Mononuclear cell (primary cell): ENCODE measurements around the gene PLEKHB1. TPM values are rescaled to one million over a fixed set of nuclear protein-coding genes. Genes with fewer than 3 reads are reported as not detected.
"Not testable (repeated sequence)": the region's sequence is repeated elsewhere in the genome, so short reads cannot be mapped to it uniquely, and the experiment has no call there.

Experiments used
- H3K27me3 ChIP-seq: 2 replicates; pipeline ENCODE4 v1.6.0; 2011; ENCODE audit warnings: low read length, control low read depth; ENCODE audit not compliant: insufficient read depth
- H3K4me1 ChIP-seq: 2 replicates; pipeline ENCODE4 v1.5.1; 2011; ENCODE audit warnings: mild to moderate bottlenecking, low read length, control low read depth; ENCODE audit not compliant: insufficient read depth
- H3K4me3 ChIP-seq: 2 replicates; pipeline ENCODE4 v1.5.1; 2011; ENCODE audit warnings: mild to moderate bottlenecking, low read length, moderate library complexity
- H3K9me3 ChIP-seq: 2 replicates; pipeline ENCODE4 v1.5.1; 2011; ENCODE audit warnings: low read depth, mild to moderate bottlenecking, control low read depth, low read length
- total RNA-seq: library from RNA; depleted of rRNA; stranded (reverse); fragments of >200 nt; gene quantifications from one replicate; pipeline ENCODE4 v1.2.3, GENCODE V29; 2012

Gene PLEKHB1
- total RNA-seq, 1 donor = 15.3 TPM

DNA sequence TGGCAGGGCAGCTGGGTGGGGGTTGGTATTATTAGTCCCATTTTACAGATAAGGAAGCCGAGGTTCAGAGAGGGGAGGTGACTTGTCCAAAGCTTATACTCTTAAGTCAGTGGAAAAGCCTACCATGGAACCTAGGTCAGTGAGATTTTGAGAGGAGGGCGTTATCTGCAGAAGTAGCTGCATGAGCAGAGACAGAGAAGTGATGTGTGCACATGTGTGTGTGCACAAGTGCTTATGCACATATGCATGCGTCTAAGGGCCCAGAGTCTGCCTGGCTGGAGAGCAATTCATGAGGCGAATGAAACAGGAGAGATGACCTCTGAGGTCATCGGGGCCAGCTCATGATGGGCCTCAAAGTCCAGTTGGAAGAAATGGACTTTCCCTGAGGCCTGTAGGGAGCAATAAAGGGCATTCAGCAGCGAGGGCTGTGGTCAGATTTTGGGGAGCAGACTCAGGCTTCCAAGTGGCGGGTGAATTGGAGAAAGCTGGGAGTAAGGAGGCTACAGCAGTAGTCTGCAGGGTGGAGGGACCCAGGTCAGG is 8.2 kb downstream of the PLEKHB1 start:
- no peaks in the 10 kb centered on the region for H3K9me3 ChIP-seq
- H3K4me3 ChIP-seq = no peak overlapping the region
- H3K27me3 ChIP-seq = no peaks in the 10 kb centered on the region
- no peaks in the 10 kb centered on the region for H3K4me1 ChIP-seq

GRCh38 chr11:73655686-73656085 is 9.3 kb downstream of the PLEKHB1 start:
- H3K27me3 ChIP-seq = no peaks in the 10 kb centered on the region
- no peaks in the 10 kb centered on the region for H3K9me3 ChIP-seq
- no peak overlapping the region for H3K4me3 ChIP-seq
- H3K4me1 ChIP-seq = peaks cover 2% of the 10 kb centered on the region

DNA sequence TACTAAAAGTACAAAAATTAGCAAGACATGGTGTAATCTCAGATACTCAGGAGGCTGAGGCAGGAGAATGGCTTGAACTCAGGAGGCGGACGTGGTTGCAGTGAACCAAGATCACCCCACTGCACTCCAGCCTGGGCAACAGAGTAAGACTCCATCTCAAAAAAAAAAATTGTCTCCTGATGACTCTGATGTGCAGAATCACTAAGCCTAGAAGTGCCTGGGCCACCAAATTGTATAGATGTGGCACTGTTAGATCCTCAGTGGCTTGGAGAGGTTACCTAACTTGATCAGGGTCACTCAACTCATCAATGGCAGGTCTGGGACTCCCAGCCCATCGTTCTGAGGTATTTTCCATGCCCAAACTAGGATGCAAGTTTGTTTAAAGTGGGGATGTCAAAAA is 10.6 kb downstream of the PLEKHB1 start:
- H3K9me3 ChIP-seq = no peaks in the 10 kb centered on the region
- H3K4me1 ChIP-seq = peaks cover 11% of the 10 kb centered on the region
- H3K4me3 ChIP-seq = no peak overlapping the region
- H3K27me3 ChIP-seq = no peaks in the 10 kb centered on the region

GRCh38 chr11:73659961-73660360 is 13.6 kb downstream of the PLEKHB1 start:
- H3K4me1 ChIP-seq = peaks cover 20% of the 10 kb centered on the region

DNA sequence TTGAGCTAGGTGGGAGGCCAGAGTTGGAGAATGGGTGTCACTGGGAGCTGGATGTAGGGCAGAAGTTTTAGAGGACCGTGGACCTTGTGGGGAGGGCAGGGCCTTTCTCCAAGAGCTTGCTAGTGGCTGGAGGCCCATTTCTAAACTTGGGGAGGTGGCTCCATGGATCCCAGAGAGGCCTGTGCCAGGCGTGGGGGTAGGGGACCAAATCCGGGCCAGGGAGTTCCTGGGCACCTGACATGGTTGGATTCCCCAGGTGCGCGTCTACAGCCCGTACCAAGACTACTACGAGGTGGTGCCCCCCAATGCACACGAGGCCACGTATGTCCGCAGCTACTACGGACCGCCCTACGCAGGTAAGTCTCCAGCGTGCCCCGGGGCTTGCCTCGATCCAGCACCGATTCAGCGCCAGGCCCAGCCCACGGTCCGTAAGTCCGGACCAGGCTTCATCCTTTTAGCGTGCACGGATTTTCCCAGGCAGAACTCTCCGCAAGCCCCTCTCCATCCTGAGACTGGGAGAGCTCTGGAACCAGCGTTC is 14.2 kb downstream of the PLEKHB1 start:
- Histone ChIP-seq H3K4me1 (peaks cover 20% of the 10 kb centered on the region), H3K27me3 (no peaks in the 10 kb centered on the region), H3K4me3 (no peak overlapping the region), H3K9me3 (no peaks in the 10 kb centered on the region)

More at GRCh38 chr11:73659961-73660360, 13.6 kb downstream of the PLEKHB1 start:
- no peaks in the 10 kb centered on the region for H3K9me3 ChIP-seq
- H3K27me3 ChIP-seq = no peaks in the 10 kb centered on the region
- H3K4me3 ChIP-seq = no peak overlapping the region

DNA sequence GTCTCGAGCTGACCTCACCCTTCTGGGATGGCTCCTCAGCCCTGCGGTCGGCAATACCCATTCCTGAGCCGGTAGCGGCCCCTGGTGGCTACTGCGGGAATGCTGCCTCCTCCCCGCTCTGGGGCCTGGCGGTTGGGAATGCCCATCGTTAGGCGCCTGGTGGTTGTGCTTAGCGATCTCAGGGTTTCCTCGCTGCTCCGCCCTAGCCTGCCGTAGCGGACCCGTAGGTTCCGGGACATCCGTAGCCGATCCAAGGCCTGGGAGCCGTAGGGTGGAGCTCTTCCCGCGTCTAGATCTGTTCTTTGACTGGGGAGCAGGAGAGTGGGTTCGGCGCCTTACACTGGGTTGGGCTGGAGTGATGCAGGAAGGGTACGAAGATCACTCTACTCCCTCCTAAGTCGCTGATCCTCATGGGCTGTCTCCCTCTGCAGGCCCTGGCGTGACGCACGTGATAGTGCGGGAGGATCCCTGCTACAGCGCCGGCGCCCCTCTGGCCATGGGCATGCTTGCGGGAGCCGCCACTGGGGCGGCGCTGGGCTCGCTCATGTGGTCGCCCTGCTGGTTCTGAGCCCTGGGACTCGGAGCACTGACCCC is 14.8 kb downstream of the PLEKHB1 start:
- Histone ChIP-seq H3K4me1 (peaks cover 20% of the 10 kb centered on the region), H3K27me3 (no peaks in the 10 kb centered on the region), H3K9me3 (no peaks in the 10 kb centered on the region), H3K4me3 (no peak overlapping the region)

GRCh38 chr11:73662445-73663157 is 16.2 kb downstream of the PLEKHB1 start:
- Histone ChIP-seq H3K9me3 (no peaks in the 10 kb centered on the region), H3K27me3 (no peaks in the 10 kb centered on the region), H3K4me3 (no peak overlapping the region), H3K4me1 (peaks cover 20% of the 10 kb centered on the region)

GRCh38 chr11:73663604-73664495 is 17.5 kb downstream of the PLEKHB1 start:
- Histone ChIP-seq H3K9me3 (no peaks in the 10 kb centered on the region), H3K27me3 (no peaks in the 10 kb centered on the region), H3K4me1 (peaks cover 20% of the 10 kb centered on the region), H3K4me3 (no peak overlapping the region)

DNA sequence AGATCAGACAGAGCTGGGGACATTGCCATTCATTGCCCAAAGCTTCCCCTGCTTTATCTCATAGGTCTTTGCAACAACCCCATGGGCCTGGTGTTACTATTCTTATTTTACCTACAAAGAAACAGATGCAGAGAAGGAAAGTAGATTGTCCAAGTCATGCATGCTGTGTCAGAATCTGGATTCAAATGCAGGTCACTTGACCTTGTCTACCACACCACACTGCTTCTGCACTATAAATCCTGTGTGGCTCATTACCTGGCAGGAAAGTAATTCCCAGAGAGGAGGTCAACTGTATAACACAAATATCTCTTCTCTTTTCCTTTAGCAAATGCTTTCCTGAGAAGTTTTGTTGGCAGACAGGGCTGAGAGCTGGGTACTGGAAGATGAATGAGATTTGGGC is 18.5 kb downstream of the PLEKHB1 start:
- H3K27me3 ChIP-seq = no peaks in the 10 kb centered on the region
- no peaks in the 10 kb centered on the region for H3K9me3 ChIP-seq
- no peak overlapping the region for H3K4me3 ChIP-seq
- H3K4me1 ChIP-seq = peaks cover 20% of the 10 kb centered on the region

DNA sequence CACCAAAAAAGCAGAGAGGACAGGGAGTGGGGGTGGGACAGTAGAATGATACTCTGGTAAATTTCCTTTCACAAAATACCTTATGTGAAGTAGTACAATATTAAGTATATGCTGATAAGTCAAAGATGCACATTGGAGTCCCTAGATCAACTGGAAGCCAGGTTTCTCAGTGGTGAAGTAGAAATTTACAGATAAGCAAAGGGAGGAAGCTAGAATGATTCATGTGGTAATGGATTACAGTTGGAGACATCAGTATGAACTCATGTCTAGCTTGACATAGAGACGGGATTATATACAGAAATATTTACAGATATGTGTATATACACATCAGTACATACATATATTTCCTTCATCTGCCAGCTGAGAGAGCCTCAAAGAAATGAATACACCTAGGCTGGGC is 21.5 kb downstream of the PLEKHB1 start:
- H3K4me3 ChIP-seq = no peak overlapping the region
- peaks cover 9% of the 10 kb centered on the region for H3K4me1 ChIP-seq
- H3K27me3 ChIP-seq = no peaks in the 10 kb centered on the region
- no peaks in the 10 kb centered on the region for H3K9me3 ChIP-seq

DNA sequence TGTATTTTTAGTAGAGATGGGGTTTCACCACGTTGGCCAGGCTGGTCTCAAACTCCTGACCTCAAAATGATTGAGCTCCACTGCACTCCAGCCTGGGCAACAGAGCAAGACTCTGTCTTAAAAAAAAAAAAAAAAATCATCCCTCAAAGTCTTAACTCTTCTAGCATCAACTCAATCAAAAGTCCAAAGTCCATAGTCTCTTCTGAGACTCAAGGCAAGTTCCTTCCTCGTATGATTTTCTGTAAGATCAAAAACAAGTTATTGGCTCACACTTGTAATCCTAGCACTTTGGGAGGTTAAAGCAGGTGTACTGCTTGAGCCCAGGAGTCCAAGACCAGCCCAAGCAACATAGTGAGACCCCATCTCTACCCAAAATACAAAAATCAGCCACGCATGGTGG is 24.4 kb downstream of the PLEKHB1 start:
- Histone ChIP-seq H3K9me3 (no peaks in the 10 kb centered on the region), H3K4me1 (no peaks in the 10 kb centered on the region)

GRCh38 chr11:73671701-73672100 is 25.3 kb downstream of the PLEKHB1 start:
- Histone ChIP-seq H3K27me3 (no peaks in the 10 kb centered on the region), H3K9me3 (no peaks in the 10 kb centered on the region), H3K4me3 (no peak overlapping the region), H3K4me1 (no peaks in the 10 kb centered on the region)

More for the DNA sequence above, 24.4 kb downstream of the PLEKHB1 start:
- H3K27me3 ChIP-seq = no peaks in the 10 kb centered on the region
- H3K4me3 ChIP-seq = no peak overlapping the region

- H3K9me3 ChIP-seq, H3K4me1 ChIP-seq, H3K4me3 ChIP-seq, H3K27me3 ChIP-seq: not testable (repeated sequence)
Measured at GRCh38 chr11:73676552-73676951, 30.2 kb downstream of the PLEKHB1 start.

- Histone ChIP-seq H3K9me3 (no peaks in the 10 kb centered on the region), H3K4me1 (no peaks in the 10 kb centered on the region), H3K27me3 (no peaks in the 10 kb centered on the region), H3K4me3 (no peak overlapping the region)
Measured at GRCh38 chr11:73680687-73681086, 34.3 kb downstream of the PLEKHB1 start.
